ENCODE measurements around the gene BEGAIN.

GRCh38 chr14:100498068-100498467 is 89.1 kb downstream of the BEGAIN start:
- TF ChIP-seq POLR2A (IDR thresholded peaks at IDR 0.05) (no peak), CTCF (IDR thresholded peaks at IDR 0.05) (no peak)

Measured in prostate gland (tissue), 2 donors.